CD4-positive, alpha-beta T cell treated with Interleukin-15 for 4 hours (primary cell): ENCODE data around the gene CXCR4.
"Not testable (repeated sequence)": the region's sequence is repeated elsewhere in the genome, so short reads cannot be mapped to it uniquely, and the experiment has no call there.

ENCODE experiments used
- DNase-seq: peaks from one replicate; pipeline ENCODE4 v3.0.0-alpha.2; 2020; ENCODE audit warnings: low spot score

CXCR4 gene

DNA sequence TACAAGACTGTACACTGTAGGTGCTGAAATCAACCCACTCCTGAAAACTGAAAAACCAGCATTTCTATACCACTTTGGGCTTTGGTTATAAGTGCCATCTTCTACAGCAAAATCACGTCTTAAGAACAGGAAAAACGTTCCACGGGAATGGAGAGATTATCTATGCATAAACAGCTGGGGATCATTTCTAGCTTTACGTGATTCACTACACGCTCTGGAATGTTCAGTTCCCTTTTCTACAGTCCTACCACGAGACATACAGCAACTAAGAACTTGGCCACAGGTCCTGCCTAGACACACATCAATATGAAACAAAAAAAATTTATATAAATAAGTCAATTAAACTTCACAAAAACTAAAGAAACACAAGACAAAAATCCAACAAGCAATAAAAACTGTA is 3.6 kb downstream of the CXCR4 start:
- DNase-seq, result no peak

DNA sequence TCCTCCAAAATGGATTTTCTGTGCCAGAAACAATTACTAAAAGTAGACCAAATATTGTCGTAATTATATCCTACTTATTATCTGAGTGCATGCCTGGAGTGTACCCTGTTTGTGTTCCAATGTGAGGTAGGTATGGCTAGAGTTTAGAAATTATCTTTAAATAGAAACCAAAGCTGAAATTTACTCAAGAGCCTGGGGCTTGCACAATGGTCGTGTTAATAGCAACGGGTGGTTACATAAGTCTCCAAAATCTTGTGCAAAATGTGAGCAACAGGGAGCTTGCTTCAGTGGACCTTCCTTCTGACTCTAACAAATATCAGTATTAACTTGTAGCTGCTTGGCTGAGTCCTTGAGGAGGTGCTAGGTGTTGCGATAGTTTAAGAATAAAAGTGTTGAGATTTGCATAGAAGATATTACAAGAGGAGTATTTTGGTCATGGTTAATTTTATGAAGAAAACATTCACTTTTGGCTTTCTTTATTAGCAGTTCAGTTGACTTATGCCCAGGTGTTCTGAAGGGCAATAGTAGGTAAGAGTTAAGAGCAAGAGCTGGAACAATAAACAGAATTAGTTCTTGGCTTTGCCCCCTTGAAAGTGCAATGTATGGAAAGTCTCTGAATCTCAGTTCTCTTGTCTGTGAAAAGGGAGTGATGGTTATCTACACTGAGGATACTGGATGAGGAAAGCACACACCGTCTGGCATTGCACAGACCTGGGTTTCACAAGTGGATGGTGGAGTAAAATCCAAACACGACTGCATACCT is 4.6 kb downstream of the CXCR4 start:
- DNase-seq, result no peak

DNA sequence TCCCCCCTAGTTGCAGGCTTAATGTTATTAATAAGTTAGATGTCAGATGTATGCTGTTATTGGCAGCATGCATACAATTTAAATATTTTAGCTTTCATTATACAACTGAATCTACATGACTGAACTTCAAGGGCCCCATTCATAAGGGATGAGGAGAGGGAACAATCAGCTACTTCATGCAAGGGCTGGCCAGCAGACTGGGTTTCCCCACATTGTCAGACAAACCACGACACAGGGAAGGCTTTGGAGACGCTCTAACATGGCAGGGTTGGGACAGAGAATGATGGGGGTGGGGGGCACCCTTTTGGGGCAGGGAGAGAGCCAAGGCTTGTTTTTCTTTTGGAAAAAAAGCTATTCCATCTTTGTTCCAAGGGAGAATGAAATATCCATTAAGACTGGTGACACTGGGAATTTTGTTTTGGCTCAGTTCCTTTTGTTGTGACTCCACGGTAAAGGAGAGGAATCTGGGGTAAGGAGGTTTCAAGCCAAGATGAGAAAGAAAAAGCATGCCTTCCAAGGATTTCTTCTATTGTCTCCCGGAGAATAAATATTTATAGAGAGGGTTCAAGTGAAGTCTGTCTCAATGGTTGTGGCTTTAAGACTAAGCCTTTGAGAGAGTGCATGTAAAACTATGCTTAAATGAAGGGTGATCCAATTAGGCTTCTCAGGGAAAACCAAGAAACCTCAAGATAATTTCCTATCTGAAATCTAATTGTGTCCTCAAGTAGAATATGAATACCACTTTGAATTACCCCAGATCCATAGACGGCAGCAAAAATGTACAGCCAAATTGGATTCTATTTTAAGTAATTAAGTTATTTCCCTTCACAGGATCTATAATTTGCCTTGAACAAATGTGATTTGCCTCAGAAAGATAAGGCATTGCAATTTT is 5.4 kb downstream of the CXCR4 start:
- no peak for DNase-seq

DNA sequence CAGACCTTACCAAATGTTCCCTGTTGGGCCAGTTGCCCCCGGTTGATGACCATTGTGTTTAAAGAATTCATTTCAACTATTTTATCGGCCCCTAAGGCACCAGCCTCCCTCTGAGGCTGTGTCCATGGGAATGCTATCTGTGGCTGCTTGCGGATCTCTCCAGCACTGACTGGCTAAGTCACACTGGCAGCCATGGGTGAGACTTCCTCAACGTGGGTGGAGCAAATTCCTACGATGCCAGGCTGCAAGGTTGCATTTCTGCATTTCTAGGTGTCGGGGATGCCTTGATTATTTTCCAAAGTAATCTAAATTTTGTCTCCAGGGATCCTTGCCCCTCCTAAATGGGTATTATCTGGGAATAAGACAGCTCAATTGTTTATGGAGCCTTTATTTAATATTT is 6.2 kb downstream of the CXCR4 start:
- DNase-seq, result no peak

DNA sequence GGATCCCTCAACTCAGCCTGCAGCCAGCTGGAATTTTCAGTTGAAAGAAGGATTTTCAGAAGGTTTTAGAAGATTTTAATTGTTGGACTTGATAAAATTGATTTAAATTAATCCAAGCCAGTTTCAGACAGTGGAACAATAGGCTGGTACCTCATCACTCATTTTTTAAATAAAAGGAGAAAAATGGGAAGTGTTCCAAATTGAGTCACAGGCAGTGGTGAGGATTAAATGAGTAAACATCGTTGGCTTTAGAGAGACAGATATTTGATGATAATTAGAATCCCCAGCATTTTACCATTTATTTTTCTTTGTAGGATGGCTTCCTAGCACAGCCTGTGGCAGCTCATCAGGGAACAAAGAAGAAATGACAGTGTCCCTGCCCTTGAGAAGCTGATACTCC is 7.4 kb downstream of the CXCR4 start:
- no peak for DNase-seq

DNA sequence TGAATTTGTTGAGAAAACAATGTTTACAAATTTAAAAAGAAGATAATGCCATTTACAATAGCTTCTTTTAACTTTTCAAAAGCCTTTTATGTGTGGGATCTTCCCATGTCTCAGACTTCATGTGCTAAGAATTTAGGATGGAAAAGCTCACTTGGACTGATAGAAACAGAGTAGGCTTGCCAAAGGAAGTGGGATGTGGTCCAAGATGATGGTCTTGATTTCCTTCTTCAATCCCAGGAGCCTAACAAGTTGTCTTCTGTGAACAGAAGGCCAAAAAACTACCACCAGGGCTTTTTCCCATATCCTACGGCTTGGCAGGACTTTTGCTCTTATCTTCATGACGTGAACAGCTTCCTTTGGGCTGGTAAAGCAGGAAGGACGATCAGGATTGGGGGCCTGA is 9.5 kb downstream of the CXCR4 start:
- DNase-seq, result no peak

DNA sequence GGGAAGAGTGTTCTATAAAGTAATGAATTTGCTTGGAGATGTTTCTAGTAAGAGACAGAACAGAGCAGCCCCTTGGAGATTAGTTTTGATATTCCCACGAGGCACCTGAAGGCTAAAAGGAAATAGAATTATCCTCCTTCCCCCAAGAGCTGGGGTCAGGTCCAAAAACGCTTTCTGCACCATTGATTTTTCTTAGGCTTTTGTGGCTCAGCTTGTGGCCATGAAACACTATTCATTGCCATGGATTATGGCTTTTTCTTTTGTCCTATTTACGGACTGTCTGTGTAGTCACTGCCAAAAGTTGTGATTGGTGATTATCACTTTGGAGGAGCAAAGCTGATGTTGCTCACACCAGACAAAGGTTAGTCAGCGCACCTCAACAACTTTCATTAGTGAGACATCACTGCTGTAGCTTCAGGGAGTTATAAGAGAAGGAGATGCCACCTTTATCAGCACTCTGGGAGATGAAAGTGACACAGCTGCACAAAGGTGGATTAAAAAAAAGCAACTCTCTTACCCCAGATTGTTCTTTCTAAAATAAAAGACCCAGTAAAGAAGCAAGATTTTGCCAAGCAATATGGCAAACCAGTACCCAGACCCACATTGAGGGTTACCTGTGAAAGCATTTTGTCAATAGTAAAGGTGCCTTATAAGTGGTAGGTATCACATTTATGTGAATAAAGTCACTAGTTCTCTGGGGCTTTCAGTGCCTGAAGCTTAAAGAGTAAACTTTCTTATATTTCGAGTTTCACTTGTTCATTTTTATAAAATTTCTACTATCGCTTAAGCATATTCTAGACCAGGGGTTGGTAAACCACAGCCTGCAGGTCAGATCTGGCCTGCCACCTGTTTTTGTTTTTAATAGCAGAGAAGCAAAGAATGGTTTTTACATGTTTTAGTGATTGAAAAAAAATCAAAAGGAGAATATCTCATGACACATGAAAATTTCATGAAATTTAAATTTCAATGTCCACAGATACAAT is 10.6 kb downstream of the CXCR4 start:
- DNase-seq, result no peak

DNA sequence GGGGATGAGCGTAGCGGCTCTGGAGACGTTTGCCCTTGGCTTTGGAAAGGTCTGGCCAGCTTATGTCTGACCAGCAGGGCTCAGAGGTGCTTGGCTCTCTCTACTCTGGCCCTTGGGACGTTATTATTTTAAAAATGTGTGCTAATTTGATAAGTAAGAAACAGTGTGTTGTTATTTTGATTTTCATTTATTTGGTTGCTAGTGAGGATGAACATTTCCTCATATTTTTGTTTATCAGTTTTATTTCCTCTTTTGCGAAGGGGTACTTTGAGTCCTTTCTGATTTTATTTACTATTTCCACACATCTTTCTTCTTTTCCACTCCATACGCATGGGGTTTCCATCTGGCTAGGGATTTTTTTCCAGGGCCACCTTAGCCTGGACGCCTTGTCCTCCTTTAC is 11.4 kb downstream of the CXCR4 start:
- DNase-seq, result no peak

DNA sequence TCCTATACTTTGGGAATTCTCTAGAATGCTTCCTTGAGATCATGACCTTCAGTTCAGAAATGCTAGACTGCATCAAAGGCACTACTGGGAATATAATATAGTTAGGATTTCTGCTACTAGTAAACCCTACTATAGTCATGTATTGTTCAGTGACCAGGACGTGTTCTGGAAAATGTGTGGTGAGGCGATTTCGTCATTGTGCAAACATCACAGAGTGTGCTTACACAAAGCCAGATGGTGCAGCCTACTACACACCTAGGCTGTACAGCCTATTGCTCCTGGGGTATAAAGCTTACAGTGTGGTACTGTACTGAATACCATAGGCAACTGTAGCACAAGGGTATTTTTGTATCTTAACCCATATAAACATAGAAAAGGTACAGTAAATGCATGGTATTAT is 13.0 kb downstream of the CXCR4 start:
- DNase-seq, result no peak

DNA sequence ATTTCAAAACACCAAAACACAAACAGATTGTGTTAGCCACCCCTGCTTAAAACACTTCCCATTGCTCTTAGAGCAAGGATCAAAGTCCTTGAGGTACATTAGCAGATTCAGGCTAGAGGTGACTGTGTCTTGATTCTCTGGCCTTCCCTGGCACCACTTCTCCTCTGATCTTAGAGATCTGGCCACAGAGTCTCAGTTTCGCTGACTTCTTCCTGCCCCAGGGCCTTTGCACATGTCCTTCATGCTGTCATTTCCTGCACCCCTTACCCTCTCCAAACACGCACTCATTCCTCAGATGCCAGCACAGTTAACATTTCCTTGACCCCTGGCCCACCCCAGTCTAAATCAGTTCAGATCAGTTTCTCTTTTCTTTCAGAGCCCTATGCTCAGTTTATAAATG is 16.9 kb downstream of the CXCR4 start:
- no peak for DNase-seq

DNA sequence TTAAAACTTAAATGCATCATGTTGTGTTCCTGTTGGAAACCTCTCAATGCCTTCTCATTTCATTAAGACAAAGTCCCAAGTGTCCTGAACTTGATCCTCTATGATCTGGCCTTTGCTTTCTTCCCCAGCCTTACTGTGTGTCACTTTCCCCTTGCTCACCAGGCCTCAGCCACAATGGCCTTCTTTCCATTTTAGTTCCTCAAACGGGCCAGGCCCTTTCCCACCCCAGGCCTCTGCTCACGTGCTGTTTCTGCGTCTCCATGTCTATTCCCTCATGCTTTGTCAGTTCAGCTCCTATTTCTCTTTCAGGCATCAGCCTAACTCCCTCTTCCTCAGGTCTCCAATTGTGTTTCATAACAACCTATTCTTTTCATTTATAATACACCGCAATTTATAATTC is 19.5 kb downstream of the CXCR4 start:
- DNase-seq, result no peak

DNA sequence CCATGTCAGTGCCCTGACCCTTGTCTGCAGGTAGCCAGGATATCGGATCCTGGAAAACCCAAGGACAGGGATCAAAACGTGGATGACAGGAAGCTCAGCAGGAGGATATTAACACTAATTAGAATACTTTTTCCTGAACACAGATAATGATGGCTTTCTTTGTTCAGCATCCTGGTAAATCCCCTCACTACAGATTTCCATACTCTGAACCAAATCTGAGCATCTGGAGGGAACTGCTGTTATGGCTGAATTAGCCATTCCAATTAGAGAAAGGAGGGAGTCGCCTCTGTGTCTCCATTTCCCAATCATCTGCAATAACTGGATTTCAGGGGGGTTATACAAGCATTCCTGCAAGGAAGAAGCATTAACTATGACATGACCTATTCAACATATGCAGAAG is 24.4 kb downstream of the CXCR4 start:
- no peak for DNase-seq

DNA sequence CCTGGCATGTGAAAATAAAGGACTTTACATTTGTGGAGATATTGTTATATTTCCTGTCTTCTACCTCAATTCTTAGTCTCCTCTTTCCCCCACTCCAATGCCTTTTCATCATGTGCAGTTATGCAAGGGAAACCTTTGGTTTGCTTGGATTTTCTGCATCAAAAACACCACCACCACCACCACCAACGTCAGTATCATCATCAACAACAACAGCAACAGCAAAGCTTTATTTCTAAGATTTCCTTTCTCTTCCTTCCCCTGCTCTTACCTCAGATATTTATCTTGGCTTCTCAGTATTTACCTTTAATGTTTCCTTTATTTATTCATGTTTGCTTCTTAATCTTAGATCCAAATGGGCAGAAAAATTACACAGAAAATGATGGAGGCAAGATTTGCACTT is 26.1 kb downstream of the CXCR4 start:
- DNase-seq, result no peak

DNA sequence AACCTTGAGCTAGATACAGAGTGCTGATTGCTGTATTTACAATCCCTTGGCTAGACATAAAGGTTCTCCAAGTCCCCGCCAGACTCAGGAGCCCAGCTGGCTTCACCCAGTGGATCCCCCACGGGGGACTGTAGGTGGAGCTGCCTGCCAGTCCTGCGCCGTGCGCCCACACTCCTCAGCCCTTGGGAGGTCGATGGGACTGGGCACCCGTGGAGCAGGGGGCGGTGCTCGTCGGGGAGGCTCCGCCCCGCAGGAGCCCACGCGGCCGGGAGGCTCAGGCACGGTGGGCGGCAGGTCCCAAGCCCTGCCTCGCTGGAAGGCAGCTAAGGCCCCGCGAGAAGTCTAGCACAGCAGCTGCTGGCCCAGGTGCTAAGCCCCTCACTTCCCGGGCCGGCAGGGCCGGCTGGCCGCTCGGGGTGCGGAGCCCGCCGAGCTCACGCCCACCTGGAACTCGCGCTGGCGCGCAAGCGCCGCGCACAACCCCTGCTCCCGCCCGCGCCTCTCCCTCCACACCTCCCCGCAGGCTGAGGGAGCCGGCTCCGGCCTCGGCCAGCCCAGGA is 30.0 kb downstream of the CXCR4 start:
- DNase-seq, result not testable (repeated sequence)

DNA sequence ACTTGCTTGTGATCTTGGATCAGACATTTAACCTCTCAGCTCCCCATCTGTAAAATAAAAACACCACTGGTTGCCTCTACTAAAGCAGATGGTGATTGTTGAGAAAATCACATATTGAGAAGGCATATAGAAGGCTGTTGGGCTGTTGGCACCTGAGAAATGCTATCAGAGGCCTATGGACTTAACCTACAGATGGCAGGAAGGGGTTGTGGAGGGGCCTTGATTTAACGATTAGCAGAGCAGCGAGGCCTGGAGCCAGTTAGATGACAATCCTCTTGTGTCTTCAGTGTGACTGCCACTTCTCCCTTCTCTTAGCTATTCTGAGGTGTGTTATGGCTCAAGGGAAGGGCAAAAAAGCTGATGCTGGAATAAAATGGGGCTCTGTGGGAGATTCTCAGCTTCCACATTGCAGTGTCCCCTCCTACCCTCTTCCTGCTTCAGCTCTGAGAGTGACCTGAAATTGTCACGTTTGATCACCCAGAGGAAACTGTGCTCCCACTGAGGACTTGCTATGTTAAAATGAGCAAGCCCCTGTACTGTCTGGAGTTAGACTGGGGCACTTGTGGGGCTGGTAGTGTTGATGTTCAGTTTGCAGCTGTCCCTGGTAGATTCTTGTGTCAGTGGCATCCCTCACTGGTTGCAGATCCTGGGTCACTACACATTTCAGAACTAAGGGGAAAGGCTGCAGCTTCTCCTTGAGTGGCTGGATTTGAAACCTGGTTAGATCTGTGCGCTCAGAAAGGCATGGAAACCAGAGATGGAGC is 31.5 kb downstream of the CXCR4 start:
- no peak for DNase-seq

DNA sequence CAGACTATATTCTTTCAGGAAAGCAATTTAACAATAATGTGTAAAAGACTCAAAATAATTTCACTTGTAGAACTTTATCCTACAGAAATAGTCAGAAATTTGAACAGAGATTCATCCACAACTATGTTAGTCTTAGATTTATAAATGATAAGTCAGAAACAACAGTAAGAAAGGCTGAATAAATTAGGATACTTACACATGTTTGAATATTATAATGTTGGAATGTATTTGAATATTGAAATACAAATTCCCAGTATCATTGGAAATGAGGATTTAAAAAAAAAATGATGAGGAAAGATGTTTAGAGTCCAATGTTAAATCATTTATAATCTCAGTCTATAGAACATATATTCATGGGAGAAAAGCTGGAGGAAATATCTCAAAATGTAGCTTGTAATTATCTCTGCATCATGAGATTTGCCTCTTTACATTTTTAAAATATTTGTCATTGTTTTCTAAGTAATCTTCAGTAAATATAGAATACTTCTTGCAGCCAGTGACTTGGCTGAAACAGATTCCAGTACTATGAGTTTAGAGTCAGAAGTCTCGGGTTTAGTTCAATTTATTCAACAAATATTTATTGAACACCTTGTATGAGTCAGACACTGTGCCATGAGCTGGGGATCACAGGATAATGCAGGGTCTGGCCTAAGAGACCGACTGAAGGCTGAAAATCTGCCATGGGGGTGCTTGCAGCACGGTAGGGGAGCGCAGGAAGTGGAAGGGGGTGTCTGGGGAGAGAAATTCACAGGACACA is 32.3 kb downstream of the CXCR4 start:
- no peak for DNase-seq

DNA sequence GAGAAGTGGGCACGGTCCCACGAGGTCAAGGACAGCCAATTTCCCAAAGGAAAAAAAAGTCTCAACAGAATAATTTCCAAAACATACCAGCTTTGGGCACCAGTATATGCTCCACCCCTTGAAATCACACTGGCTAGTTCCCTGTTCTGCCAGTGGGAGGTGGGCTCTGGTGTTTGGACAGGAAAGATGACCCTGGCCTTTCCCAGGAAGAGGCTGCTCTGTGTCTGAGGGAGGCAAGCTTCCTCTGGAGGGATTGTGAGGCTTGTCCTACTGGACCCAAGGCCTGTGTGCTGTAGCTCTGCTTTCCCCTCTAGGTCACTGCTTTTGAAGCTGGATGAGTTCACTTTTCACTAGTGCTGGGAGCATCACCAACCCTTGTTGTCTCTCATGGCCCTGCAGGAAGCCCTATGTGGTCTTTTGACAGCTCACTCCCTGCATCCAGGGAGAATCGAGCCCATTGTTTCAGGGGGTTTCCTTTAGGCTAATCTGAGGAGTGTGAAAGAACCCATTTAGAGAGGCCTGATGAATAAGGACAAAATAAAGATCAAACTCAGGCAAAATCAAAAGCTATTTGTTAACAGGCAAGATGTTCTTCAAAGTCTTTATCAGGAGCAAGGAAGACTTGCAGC is 36.3 kb downstream of the CXCR4 start:
- no peak for DNase-seq

DNA sequence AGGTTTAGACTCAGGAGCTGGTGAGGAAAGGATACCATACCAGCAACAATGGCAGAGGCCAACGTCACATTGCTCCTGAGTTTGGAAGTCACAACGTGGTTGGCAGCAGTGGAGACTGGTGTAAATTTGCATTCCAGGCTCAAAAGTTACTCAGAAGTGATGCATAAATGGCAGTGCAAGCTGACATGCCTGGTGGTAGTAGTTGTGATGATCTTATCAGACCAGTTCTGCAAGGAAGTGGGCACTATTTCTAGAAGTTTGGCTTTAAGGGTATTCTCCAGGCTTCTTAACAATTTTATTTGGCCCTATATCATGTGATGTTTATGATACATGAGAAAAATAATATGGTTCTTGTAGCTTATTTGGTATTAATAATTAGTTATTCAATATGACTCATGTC is 37.8 kb downstream of the CXCR4 start:
- no peak for DNase-seq

DNA sequence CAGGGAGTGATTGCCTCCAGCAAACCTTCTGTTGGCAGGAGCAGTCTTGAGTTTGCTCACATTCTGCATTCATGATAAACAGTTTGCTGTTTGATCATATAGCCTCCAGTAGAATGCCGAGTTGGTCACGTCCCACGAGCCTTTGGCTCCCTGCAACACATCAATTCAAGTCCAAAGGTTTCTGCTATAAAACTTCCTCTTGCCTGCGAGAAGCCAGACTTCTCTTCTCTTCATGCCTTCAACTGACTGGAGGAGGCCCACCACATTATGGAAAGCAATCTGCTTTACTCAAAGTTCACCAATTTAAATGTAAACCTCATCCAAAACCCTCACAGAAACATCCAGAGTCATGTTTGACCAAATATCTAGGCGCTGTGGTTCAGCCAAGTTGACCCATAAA is 40.8 kb downstream of the CXCR4 start:
- no peak for DNase-seq

DNA sequence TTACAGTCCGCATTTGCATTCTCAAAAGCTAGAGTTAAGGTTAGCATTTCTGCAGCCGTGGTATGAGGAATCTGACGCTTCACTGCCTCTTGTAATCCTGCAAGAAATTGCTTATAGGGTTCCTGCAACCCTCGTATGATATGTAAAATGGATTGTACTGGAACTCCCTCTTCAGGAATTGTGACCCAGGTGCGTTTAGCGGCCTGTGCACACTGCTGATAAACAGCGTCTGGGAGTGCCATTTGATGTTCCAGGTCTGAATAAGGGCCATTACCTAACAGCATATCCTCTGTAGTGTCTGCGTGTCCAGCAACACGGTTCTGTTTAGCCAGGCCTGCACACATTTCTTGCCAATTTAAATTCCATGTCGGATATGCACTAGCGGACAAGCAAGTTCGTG is 42.5 kb downstream of the CXCR4 start:
- DNase-seq, result no peak
